MCF 10A (cell line): ENCODE measurements around the gene PEF1. TPM values are rescaled to one million over a fixed set of nuclear protein-coding genes. Genes with fewer than 3 reads are reported as not detected.
A peak's percentile ranks its signal among the peaks of the same experiment; 100 is the strongest.

Experiments used
- BruUV-seq: library from RNA; stranded (reverse); fragments of 400-500 nt; replicated peaks from 2 replicates; lab custom pipeline; 2021; lab: Mats Ljungman, UMichigan
- CTCF ChIA-PET: fragments of 300-600 bp; sonication (Branson Sonifier 250); formaldehyde crosslinking; extraction: SDS; loops from one replicate; lab custom pipeline; 2021; ENCODE audit warnings: antibody characterized with exemption, inconsistent platforms; lab: Yijun Ruan, JAX
- POLR2A ChIA-PET: fragments of 300-600, 350-650 bp; sonication (Branson Sonifier 250); formaldehyde crosslinking; extraction: SDS; loops from one replicate; lab custom pipeline; 2020; ENCODE audit warnings: antibody characterized with exemption, inconsistent platforms; lab: Yijun Ruan, JAX
- DNase-seq: peaks from one replicate; pipeline ENCODE4 v3.0.0-alpha.2; 2018; ENCODE audit not compliant: unreplicated experiment
- H3K27ac Mint-ChIP-seq: one replicate; pipeline ENCODE4 v1.8.0; 2022; ENCODE audit warnings: mild to moderate bottlenecking, low read depth, mixed read lengths; ENCODE audit not compliant: unreplicated experiment
- H3K27me3 Mint-ChIP-seq: one replicate; pipeline ENCODE4 v1.8.0; 2022; ENCODE audit warnings: mixed read lengths; ENCODE audit not compliant: insufficient read depth, unreplicated experiment
- H3K36me3 Mint-ChIP-seq: one replicate; pipeline ENCODE4 v1.8.0; 2022; ENCODE audit warnings: mild to moderate bottlenecking, moderate library complexity, mixed read lengths; ENCODE audit not compliant: insufficient read depth, unreplicated experiment
- H3K4me1 Mint-ChIP-seq: one replicate; pipeline ENCODE4 v1.8.0; 2022; ENCODE audit warnings: mixed read lengths; ENCODE audit not compliant: insufficient read depth, unreplicated experiment
- H3K4me3 Mint-ChIP-seq: one replicate; pipeline ENCODE4 v1.8.0; 2022; ENCODE audit warnings: mild to moderate bottlenecking, moderate library complexity, mixed read lengths; ENCODE audit not compliant: unreplicated experiment
- H3K9me3 Mint-ChIP-seq: one replicate; pipeline ENCODE4 v1.8.0; 2022; ENCODE audit warnings: mixed read lengths; ENCODE audit not compliant: unreplicated experiment
- intact Hi-C: fragments of 100-400 bp; cut with micrococcal nuclease; formaldehyde crosslinking; loops from 2 replicates; pipeline ENCODE4 v1.14.1; 2022
- total RNA-seq: library from RNA; stranded (reverse); gene quantifications from 2 replicates; pipeline ENCODE4 v1.2.3, GENCODE V29; 2022
- TF ChIP-seq, protein P1 (sequence below): fragments of 200-600 bp; IDR thresholded peaks from one replicate; pipeline ENCODE4 v1.8.0; 2022; ENCODE audit warnings: antibody characterized with exemption, mild to moderate bottlenecking; ENCODE audit not compliant: unreplicated experiment

The PEF1 gene
- total RNA-seq, 1 experiment from 2014 or later: 61.1 TPM

DNA sequence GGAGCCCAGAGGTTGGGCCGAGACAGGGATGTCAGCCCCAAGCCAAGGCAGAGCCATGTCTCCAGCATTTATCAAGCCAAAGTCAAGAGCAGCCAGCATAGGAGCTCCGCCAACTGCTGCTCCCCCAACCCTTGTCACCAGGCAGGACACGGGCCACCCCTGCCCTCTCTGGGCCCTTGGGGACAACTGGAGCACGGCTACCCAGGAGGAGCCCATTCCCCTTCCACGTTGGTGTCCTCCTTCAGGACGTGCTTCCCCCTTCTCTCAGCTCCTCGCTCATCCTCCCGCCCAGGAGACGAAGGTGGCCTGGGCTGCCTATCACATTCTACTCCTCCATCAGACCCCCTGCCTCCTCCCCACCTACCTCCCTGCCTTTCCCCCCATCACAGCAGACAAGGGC is 19.9 kb upstream of the PEF1 start:
- BruUV-seq: no TSS peak
- intact Hi-C loops: loop anchor here (1.0 to 10.0 kb wide), 3 partner anchors 41 to 300 kb away; no protein-coding TSS in a partner anchor
- CTCF ChIA-PET: interaction anchor here (0.7 to 7.7 kb wide), 21 partner anchors 14 to 391 kb away, joined by 3 to 96 read pairs (median 4); partner anchors contain the start of gene ADGRB2
- TF ChIP-seq, protein P1, sequence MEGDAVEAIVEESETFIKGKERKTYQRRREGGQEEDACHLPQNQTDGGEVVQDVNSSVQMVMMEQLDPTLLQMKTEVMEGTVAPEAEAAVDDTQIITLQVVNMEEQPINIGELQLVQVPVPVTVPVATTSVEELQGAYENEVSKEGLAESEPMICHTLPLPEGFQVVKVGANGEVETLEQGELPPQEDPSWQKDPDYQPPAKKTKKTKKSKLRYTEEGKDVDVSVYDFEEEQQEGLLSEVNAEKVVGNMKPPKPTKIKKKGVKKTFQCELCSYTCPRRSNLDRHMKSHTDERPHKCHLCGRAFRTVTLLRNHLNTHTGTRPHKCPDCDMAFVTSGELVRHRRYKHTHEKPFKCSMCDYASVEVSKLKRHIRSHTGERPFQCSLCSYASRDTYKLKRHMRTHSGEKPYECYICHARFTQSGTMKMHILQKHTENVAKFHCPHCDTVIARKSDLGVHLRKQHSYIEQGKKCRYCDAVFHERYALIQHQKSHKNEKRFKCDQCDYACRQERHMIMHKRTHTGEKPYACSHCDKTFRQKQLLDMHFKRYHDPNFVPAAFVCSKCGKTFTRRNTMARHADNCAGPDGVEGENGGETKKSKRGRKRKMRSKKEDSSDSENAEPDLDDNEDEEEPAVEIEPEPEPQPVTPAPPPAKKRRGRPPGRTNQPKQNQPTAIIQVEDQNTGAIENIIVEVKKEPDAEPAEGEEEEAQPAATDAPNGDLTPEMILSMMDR: no peak
- peaks cover 14% of the 10 kb centered on the region for H3K36me3 Mint-ChIP-seq
- POLR2A ChIA-PET: interaction anchor here (0.6 to 5.2 kb wide), 4 partner anchors 9 to 299 kb away, joined by 3 to 44 read pairs (median 4); no protein-coding TSS in a partner anchor
- no peaks in the 10 kb centered on the region for H3K27me3 Mint-ChIP-seq
- H3K27ac Mint-ChIP-seq: no peak overlapping the region
- peaks cover 29% of the 10 kb centered on the region for H3K4me1 Mint-ChIP-seq
- no peak overlapping the region for H3K4me3 Mint-ChIP-seq
- no peaks in the 10 kb centered on the region for H3K9me3 Mint-ChIP-seq
- no peak for DNase-seq

DNA sequence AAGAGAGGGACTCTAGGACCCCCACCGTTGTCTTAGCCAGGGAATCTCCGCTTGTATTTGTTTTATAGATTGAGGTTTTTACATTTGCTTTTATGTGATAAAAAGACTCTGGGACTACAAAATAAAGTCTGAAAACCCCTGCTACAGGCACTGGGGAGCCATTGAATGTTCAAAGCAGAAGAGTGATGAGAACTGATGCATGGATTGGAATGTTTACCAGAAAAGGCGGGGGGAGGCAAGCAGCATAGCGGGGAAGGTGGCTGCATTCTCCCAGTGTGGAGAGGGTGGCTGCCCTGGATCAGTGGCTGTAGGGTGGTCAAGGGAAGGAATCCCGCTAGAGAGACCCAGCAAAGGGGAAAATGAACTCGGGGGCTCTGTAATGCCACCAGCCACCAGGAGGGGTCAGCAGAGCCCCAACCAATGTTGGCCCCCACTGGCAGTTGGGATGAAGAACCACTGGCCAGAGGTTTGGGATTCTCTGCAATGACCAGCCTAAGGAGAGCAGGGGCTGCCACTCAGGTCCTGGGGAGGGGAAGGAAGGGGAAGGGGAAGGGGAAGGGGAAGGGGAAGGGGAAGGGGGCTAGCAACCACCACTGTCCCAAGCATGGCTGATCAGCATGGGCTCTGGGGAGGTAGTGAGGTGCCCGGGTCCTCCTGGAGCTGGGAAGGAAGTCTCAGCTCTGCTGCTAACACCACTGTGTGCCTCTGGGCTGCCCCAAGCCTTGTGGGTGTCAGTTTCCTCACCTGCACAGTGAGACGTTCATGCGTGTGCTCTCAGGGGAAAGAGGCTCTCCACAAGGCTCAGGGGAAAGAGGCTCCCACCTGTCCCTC is 19.2 kb upstream of the PEF1 start:
- no peaks in the 10 kb centered on the region for H3K9me3 Mint-ChIP-seq
- intact Hi-C loops: loop anchor here (1.0 to 10.0 kb wide), 3 partner anchors 41 to 301 kb away; no protein-coding TSS in a partner anchor
- peaks cover 24% of the 10 kb centered on the region for H3K4me1 Mint-ChIP-seq
- TF ChIP-seq, protein P1: peak; percentile 95
- no peak overlapping the region for H3K27ac Mint-ChIP-seq
- ChIA-PET POLR2A (interaction anchor here (0.8 to 5.2 kb wide), 2 partner anchors 125 to 300 kb away, joined by 3 to 44 read pairs; no protein-coding TSS in a partner anchor), CTCF (interaction anchor here (0.6 to 7.7 kb wide), 31 partner anchors 13 to 391 kb away, joined by 3 to 96 read pairs (median 4); partner anchors contain the start of genes ADGRB2 and PEF1)
- H3K36me3 Mint-ChIP-seq: peaks cover 7% of the 10 kb centered on the region
- DNase-seq: peak; percentile 67
- no TSS peak for BruUV-seq
- H3K27me3 Mint-ChIP-seq: no peaks in the 10 kb centered on the region
- no peak overlapping the region for H3K4me3 Mint-ChIP-seq

DNA sequence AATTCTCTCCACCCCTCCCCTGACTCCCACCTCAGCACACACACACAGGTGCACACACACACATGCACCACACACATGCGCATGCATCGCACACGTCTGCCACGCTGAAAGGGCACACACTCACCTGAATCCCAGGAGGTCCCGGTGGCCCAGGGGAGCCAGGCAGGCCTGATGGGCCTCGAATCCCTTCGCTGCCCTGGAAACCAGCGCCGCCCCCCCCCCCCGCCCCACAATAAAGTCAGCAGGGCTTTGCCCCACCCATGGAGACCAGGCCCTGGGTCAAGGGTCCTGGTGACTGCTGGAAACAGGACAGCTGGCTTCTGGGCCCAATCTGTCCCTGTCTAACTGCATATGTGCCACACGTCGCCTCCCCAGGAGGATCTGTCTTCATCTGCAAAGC is 17.8 kb upstream of the PEF1 start:
- TF ChIP-seq, protein P1: no peak
- H3K27me3 Mint-ChIP-seq: no peaks in the 10 kb centered on the region
- intact Hi-C loops: loop anchor here (10.0 kb wide), 1 partner anchor 302 kb away; no protein-coding TSS in a partner anchor
- BruUV-seq: no TSS peak
- POLR2A ChIA-PET: interaction anchor here (1.3 kb wide), 1 partner anchor 17 kb away, joined by 4 read pairs; no protein-coding TSS in a partner anchor
- DNase-seq: no peak
- no peaks in the 10 kb centered on the region for H3K9me3 Mint-ChIP-seq
- CTCF ChIA-PET: interaction anchor here (0.8 to 7.7 kb wide), 13 partner anchors 12 to 130 kb away, joined by 3 to 96 read pairs (median 4); partner anchors contain the start of gene PEF1
- H3K4me1 Mint-ChIP-seq: peaks cover 22% of the 10 kb centered on the region
- no peak overlapping the region for H3K27ac Mint-ChIP-seq
- H3K4me3 Mint-ChIP-seq: no peak overlapping the region
- peaks cover 12% of the 10 kb centered on the region for H3K36me3 Mint-ChIP-seq

DNA sequence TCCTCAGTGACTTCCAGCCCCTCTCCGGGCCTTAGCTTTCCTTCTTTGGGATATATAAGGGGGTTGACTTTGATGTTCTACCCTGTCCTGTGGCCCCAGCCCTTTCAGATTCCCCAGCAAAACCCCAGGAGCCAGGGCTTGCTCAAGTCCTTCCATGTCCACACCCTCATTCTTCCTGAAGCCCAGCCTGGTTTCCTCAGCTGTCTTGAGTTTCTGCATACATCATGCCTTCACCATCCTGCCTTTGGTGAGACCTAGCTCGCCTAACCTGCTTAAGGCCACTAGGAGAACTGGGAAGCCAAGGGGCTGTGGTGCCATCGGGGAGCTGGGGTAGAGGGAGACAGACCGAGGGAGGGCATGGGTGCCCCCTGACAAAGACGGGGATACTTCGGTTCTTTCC is 17.2 kb upstream of the PEF1 start:
- intact Hi-C loops: loop anchor here (10.0 kb wide), 1 partner anchor 303 kb away; no protein-coding TSS in a partner anchor

More for the DNA sequence above, 17.2 kb upstream of the PEF1 start:
- Mint-ChIP-seq H3K27ac (peak overlapping the region; percentile 27), H3K27me3 (no peaks in the 10 kb centered on the region), H3K4me3 (no peak overlapping the region), H3K4me1 (peaks cover 18% of the 10 kb centered on the region), H3K36me3 (peaks cover 18% of the 10 kb centered on the region), H3K9me3 (no peaks in the 10 kb centered on the region)
- no peak for DNase-seq
- POLR2A ChIA-PET: interaction anchor here (1.3 kb wide), 1 partner anchor 17 kb away, joined by 4 read pairs; no protein-coding TSS in a partner anchor
- TF ChIP-seq, protein P1: no peak
- BruUV-seq: no TSS peak
- CTCF ChIA-PET: interaction anchor here (1.0 to 7.7 kb wide), 3 partner anchors 83 to 275 kb away, joined by 3 to 96 read pairs (median 4); no protein-coding TSS in a partner anchor
